Aorta (tissue), 5 donors: ENCODE measurements around the gene SPATA20. TPM values are rescaled to one million over a fixed set of nuclear protein-coding genes. Genes with fewer than 3 reads are reported as not detected.

Source experiments
- ATAC-seq: fragments of 200-7000 bp; cut with Tn5 transposase; one replicate; pipeline ENCODE4 v1.9.1; 2022; ENCODE audit warnings: moderate library complexity; ENCODE audit not compliant: low FRiP score
- DNase-seq, 2 donors: peaks; one replicate each; pipeline ENCODE4 v3.0.0-alpha.2; 2020
- H3K27ac ChIP-seq, 2 donors: one replicate each; pipeline ENCODE4 v1.5.1; 2013; ENCODE audit warnings: low read length in 2 of 2, mild to moderate bottlenecking in 2 of 2, moderate library complexity in 2 of 2, control low read depth in 1 of 2, inconsistent platforms in 1 of 2, low read depth in 1 of 2
- H3K27me3 ChIP-seq, 2 donors: one replicate each; pipeline ENCODE4 v1.6.1; 2013; ENCODE audit warnings: control low read depth in 1 of 2, low read length in 1 of 2, mild to moderate bottlenecking in 1 of 2, moderate library complexity in 1 of 2; ENCODE audit not compliant: insufficient read depth in 2 of 2, control insufficient read depth in 1 of 2
- H3K36me3 ChIP-seq, 2 donors: one replicate each; pipeline ENCODE4 v1.6.1; 2013; ENCODE audit warnings: control low read depth in 1 of 2, low read length in 1 of 2, mild to moderate bottlenecking in 1 of 2; ENCODE audit not compliant: insufficient read depth in 2 of 2, control insufficient read depth in 1 of 2
- H3K4me1 ChIP-seq, 2 donors: one replicate each; pipeline ENCODE4 v1.6.1; 2013; ENCODE audit warnings: low read length in 2 of 2, control low read depth in 1 of 2, mild to moderate bottlenecking in 1 of 2, moderate library complexity in 1 of 2; ENCODE audit not compliant: insufficient read depth in 2 of 2, control insufficient read depth in 1 of 2
- H3K4me3 ChIP-seq, 2 donors: one replicate each; pipeline ENCODE4 v1.5.1; 2013; ENCODE audit warnings: low read length in 2 of 2, control low read depth in 1 of 2, mild to moderate bottlenecking in 1 of 2
- H3K9me3 ChIP-seq: one replicate; pipeline ENCODE4 v1.6.1; 2013; ENCODE audit warnings: mild to moderate bottlenecking, low read length; ENCODE audit not compliant: control insufficient read depth
- WGBS, 2 donors: extraction: QIAGEN DNeasy Blood & Tissue Kit; methylation state at CpG; one replicate each; pipeline ENCODE4 v1.1.7; 2013; 5-methylcytosine and 5-hydroxymethylcytosine counted together
- intact Hi-C, 2 donors: fragments of 100-400 bp; cut with DNase I; formaldehyde crosslinking; loops; one replicate each; pipeline versions ENCODE4 v1.14.2 to v1.15.0; 2022
- polyA plus RNA-seq, 2 donors: library from polyadenylated mRNA; stranded (reverse); fragments of 200-250 nt; gene quantifications; one replicate each; pipeline ENCODE4 v1.2.3, GENCODE V29; 2013
- total RNA-seq, 2 donors: library from RNA; stranded (reverse); fragmentation: NEBNext Ultra II Directional; extraction: Animal tissue kit (Norgen Biotek cat#: 25700); gene quantifications; one replicate each; pipeline ENCODE4 v1.2.1, GENCODE V29; 2021
- donor health status: healthy with polysubstance abuse.
- donor health status: Bipolar disorder and iron deficiency.
- donor health status: DM: no; HTN: no; CAD: no.
- donor health status: DM: no; HTN: no; CAD: no.
- donor health status: DM: yes; HTN: yes; CAD: no.

SPATA20 gene
- total and polyA plus RNA-seq, 4 donors: 16.7 to 64.0 (median 34.8) TPM

DNA sequence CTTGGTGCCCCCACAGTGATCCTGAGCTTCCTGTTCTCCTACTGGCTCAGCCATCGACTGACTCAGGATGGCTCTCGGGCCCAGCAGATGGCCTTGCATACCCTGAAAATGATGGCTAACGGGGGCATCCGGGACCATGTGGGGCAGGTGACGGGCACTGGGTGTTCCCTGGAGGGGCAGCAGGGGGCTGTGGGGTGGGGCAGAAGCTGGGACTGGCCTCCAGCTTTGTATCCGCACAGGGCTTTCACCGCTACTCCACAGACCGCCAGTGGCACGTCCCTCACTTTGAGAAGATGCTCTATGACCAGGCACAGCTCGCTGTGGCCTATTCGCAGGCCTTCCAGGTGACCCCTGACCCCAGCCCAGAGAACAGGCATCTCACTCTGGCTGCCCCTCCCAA lies 3.0 kb downstream of the SPATA20 start:
- Histone ChIP-seq H3K27ac (no peak overlapping the region), H3K4me1 (no peaks in the 10 kb centered on the region), H3K27me3 (no peaks in the 10 kb centered on the region), H3K36me3 (no peaks in the 10 kb centered on the region), H3K4me3 (no peak overlapping the region), H3K9me3 (no peaks in the 10 kb centered on the region)
- DNase-seq: no peak
- no peak for ATAC-seq
- intact Hi-C loops: loop anchor here (2.0 to 10.0 kb wide), 6 partner anchors 77 to 395 kb away; no protein-coding TSS in a partner anchor
- 91 to 93% methylated on average over 11 of the region's 11 CpGs for WGBS, 2 donors

DNA sequence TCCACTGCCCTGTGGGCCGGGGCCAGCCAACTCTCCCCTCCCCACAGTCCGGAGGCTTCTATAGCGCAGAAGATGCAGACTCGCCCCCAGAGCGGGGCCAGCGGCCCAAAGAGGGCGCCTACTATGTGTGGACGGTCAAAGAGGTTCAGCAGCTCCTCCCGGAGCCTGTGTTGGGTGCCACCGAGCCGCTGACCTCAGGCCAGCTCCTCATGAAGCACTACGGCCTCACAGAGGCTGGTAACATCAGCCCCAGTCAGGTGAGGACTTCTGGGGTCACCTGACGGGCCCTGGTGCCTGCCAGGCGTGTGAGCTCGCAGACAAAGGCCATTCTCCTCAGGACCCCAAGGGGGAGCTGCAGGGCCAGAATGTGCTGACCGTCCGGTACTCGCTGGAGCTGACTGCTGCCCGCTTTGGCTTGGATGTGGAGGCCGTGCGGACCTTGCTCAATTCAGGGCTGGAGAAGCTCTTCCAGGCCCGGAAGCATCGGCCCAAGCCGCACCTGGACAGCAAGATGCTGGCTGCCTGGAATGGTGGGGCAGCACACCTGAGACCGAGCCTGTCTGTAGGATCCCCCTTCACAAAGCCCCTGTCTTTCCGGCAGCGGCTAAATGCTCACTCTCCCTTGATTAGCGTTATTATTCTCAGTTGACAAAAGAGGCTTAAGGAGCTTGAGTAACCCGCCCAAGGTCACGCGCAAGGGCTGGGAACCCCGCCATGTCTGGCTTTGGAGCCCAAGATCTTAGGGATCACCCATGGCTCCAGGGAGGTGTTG lies 3.9 kb downstream of the SPATA20 start:
- 46% methylated on average over 32 of the region's 32 CpGs for whole genome bisulfite sequencing, 2 donors
- no peaks in the 10 kb centered on the region for H3K9me3 ChIP-seq
- H3K27ac ChIP-seq: no peak overlapping the region
- H3K4me3 ChIP-seq: no peak overlapping the region
- no peaks in the 10 kb centered on the region for H3K4me1 ChIP-seq
- H3K36me3 ChIP-seq: peaks cover 0 to 2% of the 10 kb centered on the region in 2 donors
- intact Hi-C loops: loop anchor here (2.0 to 5.0 kb wide), 3 partner anchors 76 to 146 kb away; no protein-coding TSS in a partner anchor
- peak; percentile 90 to 92 for DNase-seq
- peak; percentile 80 for ATAC-seq
- no peaks in the 10 kb centered on the region for H3K27me3 ChIP-seq

DNA sequence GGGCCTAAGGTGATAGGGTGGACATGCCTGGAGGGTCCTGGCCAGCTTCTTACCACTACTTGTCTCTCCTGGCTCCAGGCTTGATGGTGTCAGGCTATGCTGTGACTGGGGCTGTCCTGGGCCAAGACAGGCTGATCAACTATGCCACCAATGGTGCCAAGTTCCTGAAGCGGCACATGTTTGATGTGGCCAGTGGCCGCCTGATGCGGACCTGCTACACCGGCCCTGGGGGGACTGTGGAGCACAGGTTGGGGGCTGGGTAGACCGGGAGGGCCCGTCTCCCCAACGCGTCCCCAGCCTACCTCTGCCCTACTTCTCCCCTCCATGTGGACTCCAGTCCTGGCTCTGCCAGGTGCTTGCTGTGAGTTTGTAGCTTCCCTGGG lies 4.5 kb downstream of the SPATA20 start:
- Histone ChIP-seq H3K9me3 (no peaks in the 10 kb centered on the region), H3K36me3 (peaks cover 0 to 2% of the 10 kb centered on the region in 2 donors), H3K27me3 (no peaks in the 10 kb centered on the region), H3K27ac (no peak overlapping the region), H3K4me1 (no peaks in the 10 kb centered on the region), H3K4me3 (no peak overlapping the region)
- intact Hi-C loops: loop anchor here (2.0 to 5.0 kb wide), 3 partner anchors 75 to 146 kb away; no protein-coding TSS in a partner anchor
- ATAC-seq: no peak
- no peak for DNase-seq
- 87 to 91% methylated on average over 8 of the region's 8 CpGs for WGBS, 2 donors

DNA sequence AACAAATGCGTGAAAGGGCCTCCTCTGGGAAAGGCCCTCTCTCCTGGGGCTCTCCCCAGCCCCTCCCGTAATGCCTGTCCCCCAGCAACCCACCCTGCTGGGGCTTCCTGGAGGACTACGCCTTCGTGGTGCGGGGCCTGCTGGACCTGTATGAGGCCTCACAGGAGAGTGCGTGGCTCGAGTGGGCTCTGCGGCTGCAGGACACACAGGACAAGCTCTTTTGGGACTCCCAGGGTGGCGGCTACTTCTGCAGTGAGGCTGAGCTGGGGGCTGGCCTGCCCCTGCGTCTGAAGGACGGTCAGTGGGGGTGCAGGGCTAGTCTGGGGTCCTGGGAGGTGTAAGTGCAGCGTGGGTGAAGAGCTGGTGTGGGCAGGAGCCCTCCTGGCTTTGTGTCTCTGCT lies 4.9 kb downstream of the SPATA20 start:
- Histone ChIP-seq H3K27ac (no peak overlapping the region), H3K36me3 (peaks cover 0 to 2% of the 10 kb centered on the region in 2 donors), H3K4me1 (no peaks in the 10 kb centered on the region), H3K27me3 (no peaks in the 10 kb centered on the region), H3K9me3 (no peaks in the 10 kb centered on the region), H3K4me3 (no peak overlapping the region)
- intact Hi-C loops: loop anchor here (2.0 to 5.0 kb wide), 3 partner anchors 75 to 145 kb away; no protein-coding TSS in a partner anchor
- no peak for DNase-seq
- no peak for ATAC-seq
- WGBS, 2 donors: 86 to 94% methylated on average over 12 of the region's 12 CpGs

DNA sequence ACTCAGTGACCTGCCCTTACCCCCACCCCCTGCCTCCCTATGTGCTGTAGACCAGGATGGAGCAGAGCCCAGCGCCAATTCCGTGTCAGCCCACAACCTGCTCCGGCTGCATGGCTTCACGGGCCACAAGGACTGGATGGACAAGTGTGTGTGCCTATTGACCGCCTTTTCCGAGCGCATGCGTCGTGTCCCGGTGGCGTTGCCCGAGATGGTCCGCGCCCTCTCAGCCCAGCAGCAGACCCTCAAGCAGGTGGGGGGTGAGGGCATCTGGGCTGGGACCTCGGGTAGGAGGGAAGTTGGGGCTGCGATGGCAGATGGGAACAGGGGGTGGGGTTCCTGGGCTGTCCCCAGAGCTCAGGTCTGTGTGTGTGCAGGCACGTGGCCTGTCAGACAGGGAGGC lies 7.2 kb downstream of the SPATA20 start:
- DNase-seq: no peak
- H3K27me3 ChIP-seq: no peaks in the 10 kb centered on the region
- H3K4me3 ChIP-seq: no peak overlapping the region
- WGBS, 2 donors: 94 to 96% methylated on average over 17 of the region's 17 CpGs
- intact Hi-C loops: loop anchor here in 1 of 2 donors (5.0 kb wide), 1 partner anchor 143 kb away; no protein-coding TSS in a partner anchor
- H3K9me3 ChIP-seq: no peaks in the 10 kb centered on the region
- no peak for ATAC-seq
- H3K36me3 ChIP-seq: peaks cover 0 to 2% of the 10 kb centered on the region in 2 donors
- H3K27ac ChIP-seq: no peak overlapping the region
- H3K4me1 ChIP-seq: no peaks in the 10 kb centered on the region

DNA sequence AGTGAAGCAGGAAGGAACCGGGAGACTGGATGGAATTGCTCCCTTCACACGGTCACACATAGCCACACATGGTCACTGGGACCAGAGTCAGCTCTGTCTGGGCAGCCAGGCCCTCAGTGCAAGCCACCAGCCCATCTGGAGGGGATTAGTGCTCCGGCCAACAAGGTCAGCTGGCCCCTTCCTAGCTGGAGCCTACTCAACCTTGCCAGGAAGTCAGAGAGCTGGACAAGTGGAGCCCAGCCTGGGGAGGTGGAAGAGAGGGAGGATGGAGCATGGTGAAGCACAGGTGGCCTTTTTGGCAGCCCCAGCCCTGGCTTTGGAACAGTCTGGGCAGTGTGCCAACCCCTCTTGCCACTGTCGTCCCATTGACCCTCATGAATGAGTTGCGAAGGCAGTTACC lies 9.8 kb downstream of the SPATA20 start:
- Histone ChIP-seq H3K27ac (no peak overlapping the region), H3K27me3 (no peaks in the 10 kb centered on the region), H3K36me3 (peaks cover 0 to 2% of the 10 kb centered on the region in 2 donors), H3K9me3 (no peaks in the 10 kb centered on the region), H3K4me1 (peaks cover 0 to 2% of the 10 kb centered on the region in 2 donors), H3K4me3 (no peak overlapping the region)
- DNase-seq: no peak
- no peak for ATAC-seq
- WGBS, 2 donors: 48 to 55% methylated on average over 4 to 5 of the region's 5 CpGs
- intact Hi-C loops: no loop called here

DNA sequence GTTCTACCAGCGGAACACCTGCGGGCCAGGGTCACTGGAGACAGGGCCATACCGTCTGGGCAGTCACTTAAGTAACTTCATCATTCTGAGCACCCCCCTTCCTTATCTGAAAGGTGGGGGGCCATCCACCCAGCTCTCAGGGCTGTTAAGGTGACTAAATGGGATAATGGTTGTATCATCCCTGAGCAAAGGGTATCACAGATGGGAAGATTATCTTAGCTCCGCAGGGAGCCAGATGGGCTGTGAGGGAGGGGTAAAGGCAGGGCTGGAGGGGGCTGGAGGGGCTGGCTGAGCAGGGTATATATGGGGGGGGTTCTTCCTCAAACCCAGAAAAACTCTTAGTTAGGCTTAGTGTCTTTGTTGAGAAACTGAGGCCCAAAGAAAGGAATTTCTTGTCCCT lies 10.7 kb downstream of the SPATA20 start:
- Histone ChIP-seq H3K4me3 (no peak overlapping the region), H3K27ac (no peak overlapping the region), H3K27me3 (no peaks in the 10 kb centered on the region), H3K9me3 (no peaks in the 10 kb centered on the region), H3K36me3 (peaks cover 0 to 2% of the 10 kb centered on the region in 2 donors), H3K4me1 (peaks cover 0 to 2% of the 10 kb centered on the region in 2 donors)
- intact Hi-C loops: no loop called here
- 92 to 93% methylated on average over 4 of the region's 4 CpGs for WGBS, 2 donors
- DNase-seq (no peak), ATAC-seq (no peak)

DNA sequence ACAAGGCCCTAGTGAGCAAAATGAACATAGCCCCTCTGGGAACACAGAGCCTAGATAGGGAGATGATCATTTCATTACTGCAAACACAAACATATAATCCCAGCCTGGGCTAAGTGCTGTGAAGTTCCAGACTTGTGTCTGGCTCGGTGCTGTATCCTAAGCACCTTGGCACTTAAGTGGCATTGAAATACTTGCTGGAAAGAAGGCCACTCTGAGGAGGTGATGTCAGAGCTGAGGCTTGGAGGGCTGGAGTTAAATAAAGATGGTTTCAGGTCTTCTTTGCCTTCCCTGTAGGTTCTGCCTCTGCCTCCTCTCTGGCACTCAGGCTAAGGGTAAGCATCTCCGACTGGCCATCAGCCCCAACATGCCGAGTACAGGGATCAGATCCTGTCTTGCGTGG lies 11.1 kb downstream of the SPATA20 start:
- Histone ChIP-seq H3K9me3 (no peaks in the 10 kb centered on the region), H3K4me1 (peaks cover 0 to 2% of the 10 kb centered on the region in 2 donors), H3K27me3 (no peaks in the 10 kb centered on the region), H3K4me3 (no peak overlapping the region), H3K27ac (no peak overlapping the region), H3K36me3 (peaks cover 0 to 2% of the 10 kb centered on the region in 2 donors)
- WGBS, 2 donors: 48 to 57% methylated on average over 4 of the region's 4 CpGs
- DNase-seq (no peak), ATAC-seq (no peak)
- intact Hi-C loops: no loop called here

DNA sequence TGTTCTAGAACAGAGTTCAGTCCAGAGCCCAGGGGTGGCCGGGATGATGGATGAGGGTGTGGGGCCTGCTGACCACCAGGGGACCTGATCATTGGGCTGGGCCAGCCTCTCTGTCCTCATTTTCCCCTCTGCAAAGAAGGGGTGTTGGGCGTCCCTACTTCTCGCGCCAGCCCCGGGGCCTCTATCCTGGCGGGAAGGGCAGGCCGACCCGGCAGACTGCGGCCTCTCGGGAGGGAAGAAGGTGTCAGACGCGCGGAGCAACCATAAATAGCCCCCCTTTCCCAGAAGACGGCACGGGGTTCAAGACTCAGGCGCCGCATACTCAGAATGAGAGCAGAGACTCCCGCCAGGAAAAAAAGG lies 11.6 kb downstream of the SPATA20 start:
- Histone ChIP-seq H3K36me3 (peaks cover 0 to 2% of the 10 kb centered on the region in 2 donors), H3K4me3 (no peak overlapping the region), H3K9me3 (no peaks in the 10 kb centered on the region), H3K27ac (no peak overlapping the region), H3K27me3 (no peaks in the 10 kb centered on the region), H3K4me1 (peaks cover 0 to 2% of the 10 kb centered on the region in 2 donors)
- no peak for DNase-seq
- WGBS, 2 donors: 55 to 57% methylated on average over 18 of the region's 18 CpGs
- no peak for ATAC-seq
- intact Hi-C loops: no loop called here
